BLaER1 (cell line): ENCODE measurements around the gene SYTL3.

Source experiments
- H3K27ac ChIP-seq: shearing (Covaris generic); formaldehyde crosslinking; 2 replicates; pipeline ENCODE4 v1.8.1; 2022
- H3K27me3 ChIP-seq: shearing (Covaris generic); formaldehyde crosslinking; 2 replicates; pipeline ENCODE4 v1.8.1; 2022
- H3K36me3 ChIP-seq: shearing (Covaris generic); formaldehyde crosslinking; 2 replicates; pipeline ENCODE4 v1.8.1; 2022
- H3K4me1 ChIP-seq: shearing (Covaris generic); formaldehyde crosslinking; 2 replicates; pipeline ENCODE4 v1.8.1; 2022
- H3K4me2 ChIP-seq: shearing (Covaris generic); formaldehyde crosslinking; 2 replicates; pipeline ENCODE4 v1.8.1; 2022
- H3K4me3 ChIP-seq: shearing (Covaris generic); formaldehyde crosslinking; 2 replicates; pipeline ENCODE4 v1.8.1; 2022
- H3K9ac ChIP-seq: shearing (Covaris generic); formaldehyde crosslinking; 2 replicates; pipeline ENCODE4 v1.8.1; 2022
- H3K9me3 ChIP-seq: shearing (Covaris generic); formaldehyde crosslinking; 2 replicates; pipeline ENCODE4 v1.8.1; 2022
- H4K20me1 ChIP-seq: shearing (Covaris generic); formaldehyde crosslinking; 2 replicates; pipeline ENCODE4 v1.8.1; 2022
- Cebpa-rat ChIP-seq: shearing (Covaris generic); IDR thresholded peaks from 2 replicates; pipeline ENCODE4 v1.8.1; 2022

Gene SYTL3

DNA sequence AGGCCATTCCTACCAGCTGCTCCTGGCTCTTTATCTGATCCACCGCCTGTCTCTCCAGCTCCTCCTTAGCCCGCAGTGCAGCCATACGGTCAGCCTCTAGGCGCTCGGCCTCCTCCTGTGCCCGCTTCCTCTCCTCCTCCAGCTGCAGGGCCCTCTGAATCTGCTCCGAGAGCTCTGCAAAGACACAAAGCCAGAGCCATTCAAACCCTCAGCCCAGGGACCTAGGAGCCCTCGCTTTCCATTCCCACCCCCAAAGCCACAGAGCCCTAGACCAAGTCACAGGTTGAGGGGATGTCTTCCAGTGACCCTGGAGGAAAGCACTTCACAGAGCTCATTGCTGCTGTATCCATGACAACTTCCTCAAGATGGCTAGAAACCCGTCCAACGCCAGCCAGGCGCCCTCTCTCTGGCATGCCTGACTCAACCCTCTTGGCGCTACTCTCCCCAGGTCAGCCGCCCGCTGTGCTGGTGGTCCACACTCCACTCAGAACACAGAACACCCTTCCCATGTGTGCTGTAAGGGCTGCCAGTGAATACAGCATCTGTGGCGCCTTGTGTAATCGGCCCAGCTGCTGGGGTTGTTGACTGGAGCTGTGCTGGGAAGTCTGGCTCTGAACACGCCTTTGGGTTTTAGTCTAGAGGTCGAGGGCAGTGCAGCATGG lies 120.0 kb downstream of the SYTL3 start:
- H3K36me3 ChIP-seq: peaks cover 84% of the 10 kb centered on the region
- peaks cover 95% of the 10 kb centered on the region for H3K4me1 ChIP-seq
- no peak overlapping the region for H3K9ac ChIP-seq
- H3K9me3 ChIP-seq: no peaks in the 10 kb centered on the region
- H3K27ac ChIP-seq: 0 out of 2 replicates have a peak overlapping the region, but pooled peaks have one; percentile 6
- no peak for TF ChIP-seq Cebpa-rat
- H3K4me2 ChIP-seq: peak overlapping the region; percentile 86
- H3K27me3 ChIP-seq: no peaks in the 10 kb centered on the region
- H3K4me3 ChIP-seq: no peak overlapping the region
- peaks cover 74% of the 10 kb centered on the region for H4K20me1 ChIP-seq

DNA sequence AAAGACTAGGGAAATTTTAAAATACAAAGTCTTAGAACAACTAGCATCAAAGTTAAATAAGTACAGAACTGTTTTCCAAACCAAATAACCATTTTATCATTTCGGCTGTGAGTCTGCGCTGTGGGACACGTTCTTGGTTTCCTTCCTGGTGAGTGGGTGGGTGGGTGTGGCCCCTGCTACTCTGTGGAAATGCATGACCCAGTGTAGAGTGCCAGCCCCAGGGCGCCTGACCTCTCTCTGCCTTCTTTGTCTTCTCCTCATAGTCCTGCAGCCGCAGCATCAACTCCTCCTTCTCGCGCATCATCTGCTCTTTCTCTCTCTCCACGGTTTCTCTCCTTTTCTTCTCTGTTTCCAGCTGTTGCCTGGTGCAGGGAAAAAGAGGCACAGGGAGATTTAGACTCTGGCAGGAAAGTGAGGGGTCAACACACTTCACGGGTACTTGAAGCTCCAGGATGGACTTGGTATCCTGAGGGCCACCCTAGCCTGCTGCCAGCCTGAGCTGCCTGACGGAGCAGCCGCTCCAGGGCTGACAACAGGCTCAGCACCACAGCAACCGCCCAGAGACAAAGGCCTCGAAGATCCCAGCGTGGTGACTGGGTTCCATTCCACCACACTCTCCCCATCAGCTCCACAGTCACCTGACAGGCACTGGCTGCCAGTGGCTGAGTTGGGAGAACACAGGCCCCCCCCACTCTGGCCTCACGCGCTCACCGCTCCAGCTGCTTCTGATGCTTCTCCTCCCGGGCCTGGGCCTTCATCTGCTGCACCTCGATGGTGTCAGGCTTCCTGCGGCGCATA lies 120.9 kb downstream of the SYTL3 start:
- no peak overlapping the region; the same call in 1 of the 2 replicates for H3K9ac ChIP-seq
- H3K27ac ChIP-seq: peak overlapping the region; percentile 59
- H3K4me1 ChIP-seq: peaks cover 86% of the 10 kb centered on the region
- no peak overlapping the region for H3K4me3 ChIP-seq
- H3K9me3 ChIP-seq: no peaks in the 10 kb centered on the region
- H3K36me3 ChIP-seq: peaks cover 84% of the 10 kb centered on the region
- peak overlapping the region; percentile 86 for H3K4me2 ChIP-seq
- peaks cover 74% of the 10 kb centered on the region for H4K20me1 ChIP-seq
- TF ChIP-seq Cebpa-rat: no peak
- no peaks in the 10 kb centered on the region for H3K27me3 ChIP-seq

DNA sequence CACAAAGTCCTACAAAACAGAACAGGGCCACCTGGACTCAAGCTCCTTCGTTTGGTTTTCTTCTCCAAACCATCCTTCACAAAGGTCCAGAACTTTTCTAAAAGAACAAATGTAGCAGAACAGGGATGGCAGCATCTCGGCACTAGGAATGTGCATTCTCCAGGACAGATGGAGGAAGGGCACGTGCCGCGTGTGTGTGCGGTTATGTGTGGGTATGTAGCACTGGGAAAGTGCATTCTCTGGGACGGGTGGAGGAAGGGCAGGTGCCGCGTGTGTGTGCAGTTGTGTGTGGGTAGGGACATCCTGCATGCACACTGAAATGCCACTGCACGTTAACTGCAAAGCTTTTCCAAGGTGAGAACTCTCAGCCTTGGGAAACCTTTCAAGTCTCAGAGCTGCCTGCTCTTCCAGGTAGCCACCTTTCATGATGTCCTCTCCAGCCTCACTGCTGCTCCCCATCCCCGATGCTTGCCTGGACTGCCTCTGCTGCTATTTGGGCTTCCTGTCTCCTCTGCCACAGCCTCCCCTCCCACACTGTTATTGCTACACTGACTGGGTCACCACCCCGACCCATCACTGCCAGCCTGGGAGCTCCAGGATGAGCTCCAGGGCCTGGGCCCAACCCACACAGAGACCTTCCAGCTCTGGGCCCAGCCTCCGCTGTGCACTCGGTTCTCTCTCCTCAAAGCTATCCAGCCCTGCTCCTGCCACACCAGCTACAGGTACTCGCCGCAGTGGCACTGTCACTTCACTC lies 121.7 kb downstream of the SYTL3 start:
- no peak for TF ChIP-seq Cebpa-rat
- H3K9me3 ChIP-seq: no peaks in the 10 kb centered on the region
- H3K27me3 ChIP-seq: no peaks in the 10 kb centered on the region
- H3K36me3 ChIP-seq: peaks cover 84% of the 10 kb centered on the region
- H4K20me1 ChIP-seq: peaks cover 75% of the 10 kb centered on the region
- peak overlapping the region; percentile 86 for H3K4me2 ChIP-seq
- H3K4me1 ChIP-seq: peaks cover 78% of the 10 kb centered on the region
- peak overlapping the region; percentile 59 for H3K27ac ChIP-seq
- H3K9ac ChIP-seq: no peak overlapping the region; the same call in 1 of the 2 replicates
- H3K4me3 ChIP-seq: no peak overlapping the region

DNA sequence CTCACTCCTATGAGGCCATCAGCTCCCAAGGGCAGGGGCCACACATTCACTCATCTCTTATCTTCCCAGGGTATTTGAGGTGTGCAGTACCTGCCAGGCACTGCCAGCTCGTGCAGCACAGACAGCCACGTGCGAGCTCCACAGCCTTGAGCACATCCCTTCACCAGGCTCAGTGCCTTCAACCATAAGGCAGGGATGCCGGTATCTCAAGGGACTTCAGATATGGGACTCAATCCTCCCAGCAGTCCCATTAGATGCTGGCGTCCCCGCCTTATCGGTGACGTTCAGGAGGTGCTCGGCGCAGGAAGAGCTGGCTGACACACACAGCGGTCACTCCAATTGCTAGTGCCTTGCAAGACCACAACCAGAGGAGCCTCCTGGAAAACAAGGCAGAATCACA lies 122.3 kb downstream of the SYTL3 start:
- Histone ChIP-seq H3K4me1 (peaks cover 72% of the 10 kb centered on the region), H3K4me2 (peak overlapping the region; percentile 86), H3K27me3 (no peaks in the 10 kb centered on the region), H4K20me1 (peaks cover 80% of the 10 kb centered on the region), H3K27ac (peak overlapping the region; percentile 40), H3K36me3 (peaks cover 89% of the 10 kb centered on the region), H3K4me3 (no peak overlapping the region), H3K9ac (no peak overlapping the region; the same call in 1 of the 2 replicates), H3K9me3 (no peaks in the 10 kb centered on the region)
- TF ChIP-seq Cebpa-rat: no peak

DNA sequence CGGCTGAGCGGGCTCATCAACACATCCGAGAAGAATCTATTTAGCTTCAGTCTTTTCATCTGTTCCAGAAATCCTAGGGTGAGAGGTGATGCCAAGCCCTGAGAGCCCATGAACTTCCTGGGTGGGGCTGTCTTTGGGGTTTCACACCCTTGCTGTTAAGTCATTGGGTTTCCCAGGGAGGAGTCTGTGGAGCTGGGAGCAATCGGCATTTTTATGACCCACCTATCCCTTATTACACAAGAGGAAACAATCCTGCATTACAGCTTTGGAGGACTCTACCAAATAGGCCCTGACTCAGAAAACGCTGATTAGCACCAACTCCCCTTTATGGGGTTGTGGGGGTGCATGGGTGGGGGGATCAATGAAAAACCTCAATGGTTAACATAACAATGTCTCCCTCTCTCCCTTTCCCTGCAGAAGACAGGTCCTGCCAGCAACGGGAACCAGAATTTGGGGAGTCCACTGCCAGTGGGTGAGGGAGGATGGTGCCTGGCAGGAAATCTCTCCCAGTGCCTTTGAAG lies 123.1 kb downstream of the SYTL3 start:
- Histone ChIP-seq H3K4me2 (peak overlapping the region; percentile 86), H3K4me3 (no peak overlapping the region), H4K20me1 (peaks cover 80% of the 10 kb centered on the region), H3K9me3 (no peaks in the 10 kb centered on the region), H3K27ac (no peak overlapping the region; the same call in 1 of the 2 replicates), H3K9ac (no peak overlapping the region), H3K4me1 (peaks cover 65% of the 10 kb centered on the region), H3K27me3 (no peaks in the 10 kb centered on the region), H3K36me3 (peaks cover 95% of the 10 kb centered on the region)
- TF ChIP-seq Cebpa-rat: no peak

DNA sequence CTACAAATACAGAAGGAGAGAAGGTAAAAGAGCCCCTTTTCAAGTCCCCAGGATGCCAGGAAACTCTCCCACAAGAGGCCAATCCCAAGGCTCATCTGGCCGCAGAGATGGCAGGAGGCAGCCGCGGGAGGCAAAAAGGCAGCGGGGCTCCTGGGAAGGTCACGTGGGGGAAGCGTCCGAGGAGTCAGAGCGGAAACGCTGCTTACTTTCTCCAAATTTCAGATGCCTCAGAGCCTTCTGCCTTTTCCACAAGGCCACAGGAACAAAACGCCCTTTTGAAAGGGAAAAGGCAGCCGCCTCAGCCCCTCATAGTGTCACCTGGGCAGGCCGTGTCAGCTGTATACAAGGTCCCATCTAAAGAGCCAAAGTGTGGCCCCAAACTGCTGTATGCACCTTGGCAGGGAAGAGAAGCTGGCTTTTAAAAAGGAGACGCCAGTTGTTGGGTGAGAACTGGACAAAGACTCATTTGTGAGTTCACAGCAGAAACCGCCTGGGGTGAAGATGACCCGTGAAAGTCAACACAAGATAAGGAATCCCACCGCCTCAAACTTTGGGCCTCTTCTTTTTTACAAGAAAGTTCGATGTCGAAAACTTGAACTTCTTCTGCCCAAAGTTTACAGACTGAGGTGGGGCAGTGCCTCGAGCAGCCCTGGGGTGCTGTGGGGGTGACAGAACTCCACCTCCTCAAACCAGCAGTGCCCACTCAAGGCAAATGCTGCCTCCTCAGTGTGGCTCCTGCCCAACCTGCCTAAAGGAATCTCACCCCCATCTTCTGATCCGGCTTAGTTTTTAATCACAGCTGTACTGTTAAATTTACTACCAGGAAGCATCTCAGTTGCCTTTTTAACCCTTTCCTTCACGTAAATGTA lies 124.0 kb downstream of the SYTL3 start:
- TF ChIP-seq Cebpa-rat: no peak
- Histone ChIP-seq H3K27me3 (no peaks in the 10 kb centered on the region), H3K27ac (peak overlapping the region; percentile 16; the same call in 1 of the 2 replicates), H3K4me1 (peaks cover 55% of the 10 kb centered on the region), H3K4me2 (0 out of 2 replicates have a peak overlapping the region, but pooled peaks have one; percentile 86), H3K36me3 (peaks cover 95% of the 10 kb centered on the region), H4K20me1 (peaks cover 79% of the 10 kb centered on the region), H3K9ac (no peak overlapping the region), H3K4me3 (no peak overlapping the region), H3K9me3 (no peaks in the 10 kb centered on the region)

DNA sequence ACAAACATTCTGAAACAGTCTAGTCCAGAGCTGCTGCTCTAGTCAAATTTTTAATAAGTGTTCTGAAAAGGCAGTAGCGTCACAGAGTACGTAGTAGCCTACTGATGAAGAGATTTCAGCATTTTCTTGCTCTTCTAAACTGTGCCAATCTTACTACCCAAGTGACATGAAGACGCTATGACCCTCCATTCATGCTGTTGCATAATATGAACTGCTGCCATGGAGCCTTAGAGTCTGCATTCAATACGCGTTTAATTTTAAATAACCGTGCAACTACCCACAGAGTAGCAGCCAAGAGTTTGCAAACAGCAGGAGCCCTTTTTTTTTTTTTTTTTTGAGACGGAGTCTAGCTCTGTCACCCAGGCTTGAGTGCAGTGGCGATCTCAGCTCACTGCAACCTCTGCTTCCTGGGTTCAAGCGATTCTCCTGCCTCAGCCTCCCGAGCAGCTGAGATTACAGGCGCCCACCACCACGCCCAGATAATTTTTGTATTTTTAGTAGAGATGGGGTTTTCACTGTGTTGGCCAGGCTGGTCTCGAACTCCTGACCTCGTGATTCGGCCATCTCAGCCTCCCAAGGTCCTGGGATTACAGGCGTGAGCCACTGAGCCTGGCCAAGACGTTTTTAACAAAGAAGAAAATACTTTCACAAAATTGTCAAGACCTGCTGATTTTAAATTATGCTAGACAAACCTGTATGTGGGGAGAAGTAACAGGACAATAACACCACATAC lies 125.0 kb downstream of the SYTL3 start:
- H3K36me3 ChIP-seq: peaks cover 95% of the 10 kb centered on the region
- H3K27me3 ChIP-seq: no peaks in the 10 kb centered on the region
- no peak overlapping the region for H3K27ac ChIP-seq
- TF ChIP-seq Cebpa-rat: no peak
- no peak overlapping the region for H3K4me2 ChIP-seq
- H3K4me1 ChIP-seq: peaks cover 45% of the 10 kb centered on the region
- peaks cover 72% of the 10 kb centered on the region for H4K20me1 ChIP-seq
- no peak overlapping the region for H3K4me3 ChIP-seq
- H3K9ac ChIP-seq: no peak overlapping the region
- H3K9me3 ChIP-seq: no peaks in the 10 kb centered on the region

DNA sequence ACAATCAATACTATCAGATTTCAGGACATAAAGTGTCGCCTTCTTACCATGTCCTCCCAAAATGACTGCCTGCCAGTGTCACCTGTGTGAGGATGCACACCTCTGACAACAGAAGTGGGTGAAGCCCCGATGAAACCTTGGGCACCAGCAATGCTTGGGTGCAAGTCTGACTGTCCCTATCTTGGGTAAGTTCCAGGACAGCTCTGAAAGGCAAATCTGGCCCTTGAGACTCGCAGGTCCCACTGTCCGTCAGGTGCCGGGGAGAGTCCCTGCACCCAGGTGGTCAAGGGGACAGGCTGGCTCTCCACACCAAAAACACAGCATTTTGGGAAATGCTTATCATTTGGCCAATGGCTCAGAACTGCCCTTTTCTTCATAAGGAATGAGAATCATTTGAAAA lies 126.0 kb downstream of the SYTL3 start:
- Histone ChIP-seq H3K27ac (no peak overlapping the region), H3K9me3 (no peaks in the 10 kb centered on the region), H3K27me3 (no peaks in the 10 kb centered on the region), H3K36me3 (peaks cover 95% of the 10 kb centered on the region), H3K4me3 (no peak overlapping the region), H4K20me1 (peaks cover 70% of the 10 kb centered on the region), H3K9ac (no peak overlapping the region), H3K4me2 (no peak overlapping the region), H3K4me1 (peaks cover 35% of the 10 kb centered on the region)
- TF ChIP-seq Cebpa-rat: no peak
